RWPE1 (cell line): ENCODE data around the gene RGS6.

Source experiments
- CTCF ChIA-PET: fragments of 350-600 bp; sonication (Branson Sonifier 250); formaldehyde crosslinking; extraction: SDS; loops from one replicate; lab custom pipeline; 2021; lab: Yijun Ruan, JAX
- POLR2A ChIA-PET: fragments of 400-600 bp; formaldehyde crosslinking; extraction: SDS; loops from one replicate; lab custom pipeline; 2020; ENCODE audit warnings: antibody characterized with exemption; ENCODE audit not compliant: low non-redundant PET; lab: Yijun Ruan, JAX
- DNase-seq: peaks from one replicate; pipeline ENCODE4 v3.0.0; 2012; ENCODE audit warnings: low spot score
- H3K27ac ChIP-seq: fragments of 450-650 bp; 2 replicates; pipeline ENCODE4 v1.5.1; 2017
- CTCF ChIP-seq: fragments of 450-650 bp; conservative IDR thresholded peaks from 2 replicates; pipeline ENCODE4 v1.5.1; 2017; ENCODE audit warnings: low read depth, mild to moderate bottlenecking

Gene RGS6

GRCh38 chr14:72604133-72604532 is 671.9 kb downstream of the RGS6 start:
- TF ChIP-seq CTCF = no peak
- DNase-seq = no peak
- POLR2A ChIA-PET = no interaction called here

DNA sequence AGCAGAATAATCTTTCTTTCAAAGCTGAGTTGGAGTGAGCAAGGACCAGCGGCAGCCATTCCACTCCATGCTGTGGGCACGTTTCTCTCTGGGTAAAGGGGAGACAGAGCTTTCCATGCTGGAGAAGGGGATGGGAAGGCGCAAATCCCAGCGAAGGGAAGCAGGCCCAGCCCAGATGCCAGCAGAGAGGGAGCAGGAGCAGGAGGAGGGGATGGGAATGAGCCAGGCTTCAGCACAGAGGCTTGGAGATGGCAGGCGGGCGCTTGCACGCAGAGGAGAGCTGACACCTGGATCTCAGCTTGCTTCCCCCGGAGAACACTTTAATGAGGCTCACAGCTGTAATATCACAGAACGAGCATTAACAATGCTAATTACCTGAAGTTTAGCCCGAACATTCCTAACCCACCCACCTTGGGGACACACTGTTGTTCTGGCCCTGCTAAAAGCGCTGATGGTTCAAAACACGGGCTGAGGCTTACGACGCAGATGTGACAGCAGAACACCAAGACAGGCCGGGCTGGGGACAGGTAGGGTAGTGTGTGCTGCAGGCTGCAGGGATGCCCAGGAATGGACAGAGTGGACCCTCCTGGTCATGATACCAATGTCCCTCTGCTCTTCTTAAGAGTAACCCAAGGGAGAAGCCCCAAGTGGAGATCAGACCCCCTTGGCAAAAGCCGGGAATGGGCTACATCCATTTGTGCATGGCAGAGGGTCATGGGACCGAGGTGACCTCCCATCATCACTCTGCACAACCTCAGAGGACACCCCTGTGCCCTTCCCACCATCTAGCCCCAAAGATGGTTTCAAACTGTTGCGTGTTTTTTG is 673.1 kb downstream of the RGS6 start:
- DNase-seq = no peak
- POLR2A ChIA-PET = no interaction called here
- CTCF ChIA-PET = interaction anchor here (0.5 kb wide), 1 partner anchor 12 kb away, joined by 5 read pairs; no protein-coding TSS in a partner anchor
- H3K27ac ChIP-seq = no peak overlapping the region
- no peak for TF ChIP-seq CTCF

More at GRCh38 chr14:72604133-72604532, 671.9 kb downstream of the RGS6 start:
- CTCF ChIA-PET = interaction anchor here (0.6 kb wide), 1 partner anchor 87 kb away, joined by 4 read pairs; no protein-coding TSS in a partner anchor
- H3K27ac ChIP-seq = no peak overlapping the region

GRCh38 chr14:72605921-72606220 is 673.6 kb downstream of the RGS6 start:
- ChIA-PET POLR2A (no interaction called here), CTCF (no interaction called here)
- TF ChIP-seq CTCF = no peak
- no peak overlapping the region for H3K27ac ChIP-seq
- no peak for DNase-seq

- DNase-seq = no peak
- H3K27ac ChIP-seq = no peak overlapping the region
- ChIA-PET POLR2A (no interaction called here), CTCF (no interaction called here)
- no peak for TF ChIP-seq CTCF
Observed at GRCh38 chr14:72606879-72607278, 674.6 kb downstream of the RGS6 start.

DNA sequence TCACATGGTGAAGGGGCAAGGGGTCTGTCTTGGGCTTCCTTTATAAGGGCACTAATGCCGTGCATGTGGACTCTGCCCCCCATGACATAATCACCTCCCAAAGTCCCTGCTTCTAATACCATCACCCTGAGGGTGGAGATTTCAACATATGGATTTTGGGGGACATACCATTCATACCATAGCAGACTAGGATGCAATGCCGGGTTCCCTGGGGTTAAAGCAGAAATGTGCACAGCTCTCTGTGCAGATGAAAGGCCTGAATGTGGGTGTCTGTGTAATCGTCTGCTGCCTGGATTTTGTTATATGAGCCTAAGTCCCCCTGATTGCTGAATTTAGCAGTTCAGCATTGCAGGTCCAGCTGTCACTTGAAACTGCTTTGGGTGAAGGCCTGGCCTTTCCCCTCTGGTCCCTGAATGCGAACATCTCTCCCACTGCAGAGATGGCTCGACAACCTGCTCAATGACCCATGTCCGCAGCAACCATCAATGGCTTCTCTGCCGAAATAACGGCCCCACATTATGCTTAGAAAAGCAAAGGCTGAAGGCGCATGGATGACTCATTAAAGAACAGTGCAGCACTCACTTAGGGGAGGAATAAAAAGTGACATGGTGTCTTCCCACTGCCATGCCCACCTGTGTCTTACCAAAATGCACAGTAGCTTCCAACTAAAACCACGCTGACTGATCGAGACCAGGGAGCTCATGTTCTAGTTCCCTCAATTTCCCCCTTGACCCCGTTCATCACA is 675.3 kb downstream of the RGS6 start:
- POLR2A ChIA-PET = no interaction called here

More for the DNA sequence above, 675.3 kb downstream of the RGS6 start:
- DNase-seq = no peak
- CTCF ChIA-PET = no interaction called here
- no peak overlapping the region for H3K27ac ChIP-seq
- TF ChIP-seq CTCF = no peak
